HCT116 (cell line): ENCODE data around the gene SLC16A7. TPM values are rescaled to one million over a fixed set of nuclear protein-coding genes. Genes with fewer than 3 reads are reported as not detected.
A peak's percentile ranks its signal among the peaks of the same experiment; 100 is the strongest.

ENCODE experiments used
- ATAC-seq: fragments of 200-7000 bp; cut with Tn5 transposase; 2 replicates; pipeline ENCODE4 v1.9.1; 2020; ENCODE audit warnings: mild to moderate bottlenecking, moderate library complexity
- BruUV-seq: library from RNA; stranded (reverse); fragments of 400-500 nt; replicated peaks from 2 replicates; lab custom pipeline; 2021; lab: Mats Ljungman, UMichigan
- CTCF ChIA-PET: fragments of 300-600 bp; sonication (Branson Sonifier 250); formaldehyde crosslinking; loops from one replicate; lab custom pipeline; 2021; ENCODE audit warnings: antibody characterized with exemption; lab: Charles Lee
- POLR2A ChIA-PET: fragments of 300-600, 350-600 bp; sonication (Branson Sonifier 250); formaldehyde crosslinking; loops from one replicate; lab custom pipeline; 2021; ENCODE audit warnings: antibody characterized with exemption; lab: Charles Lee
- RAD21 ChIA-PET, 2 experiments: fragments of 300-600 bp; sonication (Branson Sonifier 250); formaldehyde crosslinking; loops; one replicate each; lab custom pipeline; 2023; ENCODE audit warnings: low total read pairs in 2 of 2; ENCODE audit not compliant: uncharacterized antibody in 2 of 2, unreplicated experiment in 2 of 2, low non-redundant PET in 1 of 2; lab: Charles Lee
- DNase-seq: peaks from one replicate; pipeline ENCODE4 v3.0.0-alpha.2; 2010; ENCODE audit warnings: low read depth, low spot score
- H2AFZ ChIP-seq: fragments of 200-600 bp; shearing (Covaris generic), sonication (generic); 2 replicates; pipeline ENCODE4 v1.6.1; 2017; ENCODE audit warnings: low read depth, mixed run types, mixed read lengths, antibody characterized with exemption, low read length; ENCODE audit not compliant: poor library complexity, severe bottlenecking
- H3K27ac ChIP-seq: 2 replicates; pipeline ENCODE4 v1.5.1; 2012; ENCODE audit warnings: low read depth, low read length
- H3K27me3 ChIP-seq: fragments of 200-600 bp; sonication (generic); 2 replicates; pipeline ENCODE4 v1.6.1; 2016; ENCODE audit warnings: mixed run types, low read length, mixed read lengths; ENCODE audit not compliant: insufficient read depth
- H3K36me3 ChIP-seq, 2 experiments: fragments of 200-500 bp in 1 of 2; fragments of 200-600 bp in 1 of 2; sonication (Bioruptor generic) in 1 of 2; sonication (generic) in 1 of 2; 2 replicates each; pipeline versions ENCODE4 v1.5.1 to v1.6.1; 2014 to 2016; ENCODE audit warnings: low read length in 2 of 2, inconsistent platforms in 1 of 2, mixed read lengths in 1 of 2, mixed run types in 1 of 2; ENCODE audit not compliant: insufficient read depth in 2 of 2, control insufficient read depth in 1 of 2
- H3K4me1 ChIP-seq, 2 experiments: fragments of 200-600 bp in 1 of 2; sonication (generic) in 1 of 2; 2 replicates each; pipeline versions ENCODE4 v1.5.1 to v1.6.1; 2012 to 2017; ENCODE audit warnings: low read length in 2 of 2, inconsistent platforms in 1 of 2, mild to moderate bottlenecking in 1 of 2, mixed read lengths in 1 of 2, mixed run types in 1 of 2, moderate library complexity in 1 of 2; ENCODE audit not compliant: insufficient read depth in 2 of 2, control insufficient read depth in 1 of 2
- H3K4me2 ChIP-seq: fragments of 200-600 bp; sonication (generic); 2 replicates; pipeline ENCODE4 v1.6.1; 2017; ENCODE audit warnings: mixed run types, low read length, mixed read lengths
- H3K4me3 ChIP-seq, 2 experiments: fragments of 200-600 bp in 1 of 2; sonication (generic) in 1 of 2; replicated peaks in 1 of 2; 2 replicates each; pipeline ENCODE4 v1.5.1; 2011 to 2016; ENCODE audit warnings: low read length in 2 of 2, control low read depth in 1 of 2, low read depth in 1 of 2, mild to moderate bottlenecking in 1 of 2, mixed read lengths in 1 of 2, mixed run types in 1 of 2
- H3K79me2 ChIP-seq: fragments of 200-600 bp; sonication (generic); 2 replicates; pipeline ENCODE4 v1.6.1; 2017; ENCODE audit warnings: mild to moderate bottlenecking, mixed run types, low read length, moderate library complexity, mixed read lengths; ENCODE audit not compliant: insufficient read depth
- H3K9ac ChIP-seq: fragments of 200-600 bp; sonication (generic); 2 replicates; pipeline ENCODE4 v1.6.1; 2016; ENCODE audit warnings: low read length, mixed read lengths
- H3K9me2 ChIP-seq: fragments of 200-600 bp; sonication (generic), shearing (Covaris generic); 2 replicates; pipeline ENCODE4 v1.6.1; 2017; ENCODE audit warnings: mixed run types, mild to moderate bottlenecking, moderate library complexity; ENCODE audit not compliant: insufficient read depth
- H3K9me3 ChIP-seq, 2 experiments: fragments of 200-500 bp in 1 of 2; fragments of 200-600 bp in 1 of 2; sonication (Bioruptor generic) in 1 of 2; sonication (generic) in 1 of 2; 2 replicates each; pipeline ENCODE4 v1.6.1; 2014 to 2017; ENCODE audit warnings: low read length in 2 of 2, mixed read lengths in 2 of 2, inconsistent platforms in 1 of 2, low read depth in 1 of 2, mild to moderate bottlenecking in 1 of 2, mixed run types in 1 of 2, moderate library complexity in 1 of 2; ENCODE audit not compliant: control insufficient read depth in 1 of 2, insufficient read depth in 1 of 2
- H4K20me1 ChIP-seq: fragments of 200-600 bp; sonication (generic), shearing (Covaris generic); 2 replicates; pipeline ENCODE4 v1.6.1; 2017; ENCODE audit warnings: mixed run types, mild to moderate bottlenecking, moderate library complexity; ENCODE audit not compliant: insufficient read depth
- CBX3 ChIP-seq: IDR thresholded peaks from 2 replicates; pipeline ENCODE4 v1.6.1; 2012; ENCODE audit warnings: low read depth
- CEBPB ChIP-seq: IDR thresholded peaks from 2 replicates; pipeline ENCODE4 v1.6.1; 2012; ENCODE audit warnings: low read depth
- CTCF ChIP-seq, 3 experiments: fragments of 200-600 bp in 1 of 3; sonication (generic) in 1 of 3; IDR thresholded peaks in 2 of 3; conservative IDR thresholded peaks in 1 of 3; 2 replicates each; pipeline ENCODE4 v1.5.1; 2012 to 2017; ENCODE audit warnings: low read depth in 2 of 3, low read length in 2 of 3, antibody characterized with exemption in 1 of 3, borderline replicate concordance in 1 of 3, control low read depth in 1 of 3, mild to moderate bottlenecking in 1 of 3, mixed read lengths in 1 of 3, mixed run types in 1 of 3, moderate library complexity in 1 of 3; ENCODE audit not compliant: insufficient read depth in 1 of 3
- EGR1 ChIP-seq: IDR thresholded peaks from 2 replicates; pipeline ENCODE4 v1.6.1; 2012; ENCODE audit warnings: low read depth
- ELF1 ChIP-seq: IDR thresholded peaks from 2 replicates; pipeline ENCODE4 v1.6.1; 2012; ENCODE audit warnings: low read depth, borderline replicate concordance
- EZH2phosphoT487 ChIP-seq: fragments of 200-600 bp; IDR thresholded peaks from 2 replicates; pipeline ENCODE4 v1.6.1; 2018; ENCODE audit warnings: antibody characterized with exemption, borderline replicate concordance
- JUND ChIP-seq: IDR thresholded peaks from 2 replicates; pipeline ENCODE4 v1.6.1; 2012
- MAX ChIP-seq: IDR thresholded peaks from 2 replicates; pipeline ENCODE4 v1.6.1; 2012
- POLR2A ChIP-seq: IDR thresholded peaks from 2 replicates; pipeline ENCODE4 v1.7.0; 2011; ENCODE audit warnings: borderline replicate concordance; ENCODE audit not compliant: insufficient read depth, insufficient read length; ENCODE audit errors: extremely low read depth
- SIN3A ChIP-seq: IDR thresholded peaks from 2 replicates; pipeline ENCODE4 v1.6.1; 2012; ENCODE audit warnings: low read depth
- SRF ChIP-seq: IDR thresholded peaks from 2 replicates; pipeline ENCODE4 v1.6.1; 2012; ENCODE audit warnings: low read depth
- TCF7L2 ChIP-seq: IDR thresholded peaks from 2 replicates; pipeline ENCODE4 v1.7.0; 2011; ENCODE audit warnings: borderline replicate concordance, inconsistent platforms; ENCODE audit not compliant: insufficient read depth, insufficient read length; ENCODE audit errors: extremely low read depth
- intact Hi-C: fragments of 100-400 bp; cut with micrococcal nuclease; formaldehyde crosslinking; loops from 2 replicates; pipeline ENCODE4 v1.10.0; 2022
- total RNA-seq: library from RNA; stranded (reverse); gene quantifications from one replicate; pipeline ENCODE4 v1.2.1, GENCODE V29; 2021; ENCODE audit not compliant: unreplicated experiment

SLC16A7 gene
- total RNA-seq, 1 experiment from 2014 or later: 10.0 TPM

GRCh38 chr12:59736786-59737185, 141.0 kb downstream of the SLC16A7 start:
- POLR2A ChIA-PET: no interaction called here
- H3K4me1 ChIP-seq: peaks cover 3 to 7% of the 10 kb centered on the region in 2 experiments; a peak in 3 of 4 replicates
- ATAC-seq (peak; percentile 32; the same call in 1 of the 2 replicates), DNase-seq (no peak)
- H3K27me3 ChIP-seq: no peaks in the 10 kb centered on the region
- CTCF ChIA-PET: no interaction called here
- H2AFZ ChIP-seq: no peak overlapping the region
- H3K27ac ChIP-seq: no peak overlapping the region
- no peak overlapping the region for H3K4me3 ChIP-seq
- no peak overlapping the region for H3K4me2 ChIP-seq
- H4K20me1 ChIP-seq: no peaks in the 10 kb centered on the region
- no peaks in the 10 kb centered on the region for H3K9me3 ChIP-seq
- intact Hi-C loops: no loop called here
- H3K9me2 ChIP-seq: no peaks in the 10 kb centered on the region
- BruUV-seq: no TSS peak
- no peaks in the 10 kb centered on the region for H3K79me2 ChIP-seq
- RAD21 ChIA-PET: no interaction called here
- H3K36me3 ChIP-seq: no peaks in the 10 kb centered on the region
- TF ChIP-seq ELF1 (no peak), CBX3 (no peak), TCF7L2 (no peak), SRF (no peak), EZH2phosphoT487 (no peak), JUND (no peak), CTCF (IDR thresholded peaks at IDR 0.05 in 2 of 3, conservative IDR thresholded peaks at IDR 0.05 in 1 of 3; ENCODE audit: borderline replicate concordance in 1 of 3, insufficient read depth in 1 of 3, low read depth in 2 of 3, low read length in 2 of 3) (no peak), SIN3A (no peak), POLR2A (no peak), CEBPB (no peak), MAX (no peak), EGR1 (no peak)
- no peak overlapping the region for H3K9ac ChIP-seq
